H1 (cell line): Measurements from ENCODE around the gene KLF13. TPM values are rescaled to one million over a fixed set of nuclear protein-coding genes. Genes with fewer than 3 reads are reported as not detected.

Source experiments
- CTCF ChIA-PET: fragments of 300-600 bp; sonication (Branson Sonifier 250); formaldehyde crosslinking; loops from one replicate; lab custom pipeline; 2021; ENCODE audit not compliant: partially characterized antibody; lab: Charles Lee
- POLR2A ChIA-PET: fragments of 300-600 bp; sonication (Branson Sonifier 250); formaldehyde crosslinking; loops from one replicate; lab custom pipeline; 2021; ENCODE audit warnings: inconsistent platforms; ENCODE audit not compliant: partially characterized antibody; lab: Charles Lee
- DNase-seq, 2 experiments: peaks; one replicate each; pipeline versions ENCODE4 v3.0.0 to v3.0.0-alpha.2; 2010 to 2022; ENCODE audit warnings: low spot score in 2 of 2, low read depth in 1 of 2, mixed read lengths in 1 of 2
- FAIRE-seq: peaks from 2 replicates; lab custom pipeline; 2011; peaks lifted over from hg19 to GRCh38; lab: Jason Lieb, UNC
- H2AFZ ChIP-seq: 2 replicates; pipeline ENCODE4 v1.8.1; 2012; ENCODE audit warnings: low read length, inconsistent platforms
- H2AK5ac ChIP-seq: 2 replicates; pipeline ENCODE4 v1.6.1; 2013; ENCODE audit warnings: low read depth, low read length
- H2BK120ac ChIP-seq: replicated peaks from 2 replicates; pipeline ENCODE3; 2013; ENCODE audit warnings: low read depth, low read length, inconsistent platforms
- H2BK12ac ChIP-seq: 2 replicates; pipeline ENCODE4 v1.6.1; 2013; ENCODE audit warnings: low read depth, low read length
- H2BK15ac ChIP-seq: 2 replicates; pipeline ENCODE4 v1.6.1; 2013; ENCODE audit warnings: low read length
- H2BK20ac ChIP-seq: 2 replicates; pipeline ENCODE4 v1.6.1; 2013; ENCODE audit warnings: low read length
- H2BK5ac ChIP-seq: 2 replicates; pipeline ENCODE4 v1.6.1; 2013; ENCODE audit warnings: low read depth, low read length
- H3K14ac ChIP-seq: 2 replicates; pipeline ENCODE4 v1.6.1; 2013; ENCODE audit warnings: inconsistent platforms; ENCODE audit not compliant: insufficient read length
- H3K18ac ChIP-seq: 2 replicates; pipeline ENCODE4 v1.6.1; 2013; ENCODE audit warnings: low read length; ENCODE audit errors: extremely low read depth
- H3K23ac ChIP-seq: 2 replicates; pipeline ENCODE4 v1.6.1; 2013; ENCODE audit warnings: inconsistent platforms; ENCODE audit not compliant: insufficient read length
- H3K23me2 ChIP-seq: 2 replicates; pipeline ENCODE4 v1.6.1; 2013; ENCODE audit warnings: low read depth, low read length
- H3K27ac ChIP-seq: 2 replicates; pipeline ENCODE4 v1.6.1; 2011; ENCODE audit warnings: low read depth, low read length, inconsistent platforms
- H3K27me3 ChIP-seq, 4 experiments: replicated peaks in 1 of 4; 1 replicate in 1 of 4; 2 replicates in 3 of 4; pipeline versions ENCODE4 v1.6.1 to v1.8.1; 2011 to 2013; ENCODE audit warnings: low read length in 3 of 4, mild to moderate bottlenecking in 3 of 4, inconsistent platforms in 2 of 4, mixed read lengths in 2 of 4, moderate library complexity in 1 of 4; ENCODE audit not compliant: control insufficient read depth in 3 of 4, insufficient read depth in 3 of 4; ENCODE audit errors: extremely low read depth in 1 of 4
- H3K36me3 ChIP-seq, 4 experiments: 2 replicates each; pipeline versions ENCODE4 v1.6.1 to v1.8.1; 2011 to 2013; ENCODE audit warnings: mild to moderate bottlenecking in 4 of 4, low read length in 3 of 4, moderate library complexity in 2 of 4, control low read depth in 1 of 4, inconsistent platforms in 1 of 4; ENCODE audit not compliant: insufficient read depth in 4 of 4, control insufficient read depth in 2 of 4
- H3K4ac ChIP-seq: replicated peaks from 2 replicates; pipeline ENCODE3; 2013; ENCODE audit warnings: low read length, low read depth, mixed read lengths, inconsistent platforms; ENCODE audit not compliant: insufficient read length
- H3K4me1 ChIP-seq, 4 experiments: replicated peaks in 1 of 4; 1 replicate in 1 of 4; 2 replicates in 3 of 4; pipeline versions ENCODE4 v1.6.1 to v1.8.1; 2011 to 2013; ENCODE audit warnings: low read length in 3 of 4, inconsistent platforms in 2 of 4, mixed read lengths in 1 of 4; ENCODE audit not compliant: insufficient read depth in 4 of 4, control insufficient read depth in 3 of 4
- H3K4me2 ChIP-seq, 2 experiments: 2 replicates each; pipeline versions ENCODE4 v1.6.1 to v1.8.1; 2011 to 2013; ENCODE audit warnings: low read depth in 2 of 2, low read length in 2 of 2, control low read depth in 1 of 2, inconsistent platforms in 1 of 2, mild to moderate bottlenecking in 1 of 2; ENCODE audit not compliant: insufficient read depth in 1 of 2
- H3K4me3 ChIP-seq, 4 experiments: fragments of 200-600, 300-600 bp in 1 of 4; sonication (generic), shearing (Covaris generic), sonication (Bioruptor Twin) in 1 of 4; 2 replicates each; pipeline versions ENCODE4 v1.5.1 to v1.8.1; 2011 to 2016; ENCODE audit warnings: low read length in 4 of 4, low read depth in 3 of 4, control low read depth in 2 of 4, inconsistent platforms in 2 of 4, mild to moderate bottlenecking in 2 of 4, mixed read lengths in 1 of 4, moderate library complexity in 1 of 4; ENCODE audit not compliant: insufficient read depth in 2 of 4; ENCODE audit errors: extremely low read depth in 1 of 4
- H3K56ac ChIP-seq: replicated peaks from 2 replicates; pipeline ENCODE3; 2013; ENCODE audit warnings: low read depth, mild to moderate bottlenecking, mixed read lengths, low read length, inconsistent platforms; ENCODE audit not compliant: insufficient read length
- H3K79me1 ChIP-seq: 2 replicates; pipeline ENCODE4 v1.6.1; 2013; ENCODE audit warnings: low read depth, low read length, control low read depth
- H3K79me2 ChIP-seq, 2 experiments: 2 replicates each; pipeline versions ENCODE4 v1.6.1 to v1.8.1; 2012 to 2013; ENCODE audit warnings: low read length in 2 of 2, mild to moderate bottlenecking in 2 of 2, inconsistent platforms in 1 of 2; ENCODE audit not compliant: insufficient read depth in 2 of 2, control insufficient read depth in 1 of 2
- H3K9ac ChIP-seq, 4 experiments: replicated peaks in 1 of 4; 1 replicate in 1 of 4; 2 replicates in 3 of 4; pipeline versions ENCODE4 v1.6.1 to v1.8.1; 2011 to 2013; ENCODE audit warnings: low read depth in 3 of 4, low read length in 3 of 4, control low read depth in 2 of 4, mild to moderate bottlenecking in 2 of 4, moderate library complexity in 2 of 4, inconsistent platforms in 1 of 4; ENCODE audit errors: extremely low read depth in 1 of 4
- H3K9me3 ChIP-seq, 2 experiments: 2 replicates each; pipeline versions ENCODE4 v1.6.1 to v1.8.1; 2012 to 2013; ENCODE audit warnings: mild to moderate bottlenecking in 2 of 2, moderate library complexity in 2 of 2, control low read depth in 1 of 2, inconsistent platforms in 1 of 2, low read depth in 1 of 2, low read length in 1 of 2, mixed read lengths in 1 of 2; ENCODE audit not compliant: insufficient read depth in 2 of 2
- H4K20me1 ChIP-seq, 2 experiments: replicated peaks in 1 of 2; 2 replicates each; pipeline versions ENCODE3 to v1.8.1; 2011 to 2013; ENCODE audit warnings: inconsistent platforms in 2 of 2, low read length in 2 of 2, mild to moderate bottlenecking in 1 of 2; ENCODE audit not compliant: insufficient read depth in 2 of 2, control insufficient read depth in 1 of 2
- H4K5ac ChIP-seq: 2 replicates; pipeline ENCODE4 v1.6.1; 2013; ENCODE audit warnings: low read length, low read depth, mixed read lengths, inconsistent platforms; ENCODE audit not compliant: insufficient read length
- H4K8ac ChIP-seq: 2 replicates; pipeline ENCODE4 v1.8.0; 2013; ENCODE audit warnings: mild to moderate bottlenecking, moderate library complexity, low read length, inconsistent platforms; ENCODE audit not compliant: insufficient read depth; ENCODE audit errors: extremely low read depth
- H4K91ac ChIP-seq: replicated peaks from 2 replicates; pipeline ENCODE3; 2013; ENCODE audit warnings: low read length, mixed read lengths, inconsistent platforms; ENCODE audit not compliant: insufficient read length
- ASH2L ChIP-seq: fragments of 200-600, 300-600 bp; sonication (generic); IDR thresholded peaks from one replicate; pipeline ENCODE4 v1.7.1; 2017; ENCODE audit warnings: low read length
- CBX8 ChIP-seq: fragments of 300-800, 300-1000 bp; sonication (generic); IDR thresholded peaks from 2 replicates; pipeline ENCODE4 v1.7.1; 2016; ENCODE audit warnings: low read depth, low read length, borderline replicate concordance
- CREB1 ChIP-seq: IDR thresholded peaks from 2 replicates; pipeline ENCODE4 v1.6.1; 2012; ENCODE audit warnings: inconsistent platforms
- KDM1A ChIP-seq: fragments of 200-600, 300-600 bp; sonication (generic); IDR thresholded peaks from 2 replicates; pipeline ENCODE4 v1.7.1; 2016; ENCODE audit warnings: mild to moderate bottlenecking, low read length, borderline replicate concordance
- KDM4A ChIP-seq: IDR thresholded peaks from one replicate; pipeline ENCODE4 v1.7.1; 2012; ENCODE audit warnings: low read depth, mild to moderate bottlenecking, moderate library complexity, low read length, inconsistent platforms; ENCODE audit not compliant: severe bottlenecking
- KDM5A ChIP-seq: fragments of 200-600 bp; IDR thresholded peaks from 2 replicates; pipeline ENCODE4 v1.7.1; 2012; ENCODE audit warnings: mild to moderate bottlenecking, low read length, inconsistent platforms, mixed read lengths
- NANOG ChIP-seq: IDR thresholded peaks from 2 replicates; pipeline ENCODE4 v1.6.1; 2011; ENCODE audit warnings: low read length, low read depth, mild to moderate bottlenecking, inconsistent platforms; ENCODE audit not compliant: insufficient read depth, poor library complexity, severe bottlenecking
- RXRA ChIP-seq: IDR thresholded peaks from 2 replicates; pipeline ENCODE4 v1.6.1; 2011; ENCODE audit warnings: low read depth, mild to moderate bottlenecking, low read length, moderate library complexity; ENCODE audit not compliant: insufficient read depth
- SP4 ChIP-seq: IDR thresholded peaks from 2 replicates; pipeline ENCODE4 v1.6.1; 2012; ENCODE audit warnings: low read length, inconsistent platforms
- TCF12 ChIP-seq: IDR thresholded peaks from 2 replicates; pipeline ENCODE4 v1.6.1; 2011; ENCODE audit warnings: low read depth, mild to moderate bottlenecking, low read length
- WGBS, 2 experiments: shearing (Covaris generic) in 1 of 2; methylation state at CpG; one replicate each; pipeline versions ENCODE4 v1.1.6 to v1.1.7; 2013 to 2015; ENCODE audit warnings: low lambda C conversion rate in 2 of 2, mixed read lengths in 2 of 2, inconsistent platforms in 1 of 2, low coverage in 1 of 2, missing lambda C conversion rate in 1 of 2; ENCODE audit not compliant: insufficient replicate concordance in 2 of 2, insufficient coverage in 1 of 2, insufficient read length in 1 of 2; ENCODE audit errors: extremely low coverage in 1 of 2, missing lambda C conversion rate in 1 of 2; 5-methylcytosine and 5-hydroxymethylcytosine counted together
- polyA plus RNA-seq, 7 experiments: library from polyadenylated mRNA; depleted of rRNA in 3 of 7; stranded (reverse) in 5 of 7; unstranded in 2 of 7; fragments of >200 nt in 5 of 7; fragments of 200-250 nt in 2 of 7; gene quantifications; 1 replicate in 5 of 7; 2 replicates in 1 of 7; 4 replicates in 1 of 7; pipeline versions ENCODE4 v1.2.1 to v1.2.3, GENCODE V29; 2011 to 2013; ENCODE audit warnings: missing spikeins in 2 of 7, mixed read lengths in 2 of 7
- total RNA-seq: library from RNA; stranded (reverse); fragmentation: NEBNext Ultra II Directional; extraction: Animal tissue kit (Norgen Biotek cat#: 25700); gene quantifications from 2 replicates; pipeline ENCODE4 v1.2.1, GENCODE V29; 2021
- TF ChIP-seq, protein P1 (sequence below), 3 experiments: IDR thresholded peaks; 1 replicate in 2 of 3; 2 replicates in 1 of 3; pipeline versions ENCODE4 v1.5.1 to v1.6.1; 2011; ENCODE audit warnings: low read length in 3 of 3, mild to moderate bottlenecking in 3 of 3, inconsistent platforms in 2 of 3, low read depth in 1 of 3, moderate library complexity in 1 of 3; ENCODE audit not compliant: insufficient read depth in 1 of 3; ENCODE audit errors: control extremely low read depth in 1 of 3

KLF13 gene
- total and polyA plus RNA-seq, 2 of the 8 experiments (the other 6 are each of a cell fraction or from before 2014, with no cell fraction given): 18.3 to 33.4 TPM

DNA sequence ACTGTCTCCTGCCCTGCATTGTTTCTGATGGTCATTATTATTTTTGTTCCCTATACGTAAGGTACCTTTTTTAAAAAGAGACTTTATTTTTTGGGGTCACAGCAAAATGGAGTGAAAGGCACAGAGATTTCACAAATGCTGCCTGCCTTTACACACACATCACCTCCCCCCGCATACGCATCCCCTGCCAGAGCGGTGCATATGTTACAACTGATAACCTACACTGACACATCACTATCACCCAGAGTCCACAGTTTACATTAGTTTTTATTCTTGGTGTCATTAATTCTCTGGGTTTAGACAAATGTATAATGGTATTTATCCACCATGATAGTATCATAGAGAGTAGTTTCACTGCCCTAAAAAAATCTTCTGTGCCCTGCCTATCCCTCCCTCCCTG, 43.6 kb upstream of the KLF13 start:
- DNase-seq: no peak
- Histone ChIP-seq H2AK5ac (no peak overlapping the region), H4K20me1 (no peaks in the 10 kb centered on the region), H3K9ac (no peak overlapping the region), H4K8ac (no peak overlapping the region), H3K4me2 (no peak overlapping the region), H3K36me3 (no peaks in the 10 kb centered on the region), H3K9me3 (no peaks in the 10 kb centered on the region; a peak in 1 of 4 replicates), H3K56ac (no peak overlapping the region), H3K4me1 (peaks cover 0 to 3% (median 0%) of the 10 kb centered on the region in 4 experiments; a peak in 1 of 7 replicates), H3K23me2 (peaks cover 2% of the 10 kb centered on the region; the same call in 1 of the 2 replicates), H3K14ac (no peak overlapping the region), H3K18ac (no peak overlapping the region), H3K27ac (no peak overlapping the region), H3K4ac (no peak overlapping the region), H3K27me3 (no peaks in the 10 kb centered on the region), H4K5ac (no peak overlapping the region), H2BK120ac (no peak overlapping the region), H4K91ac (no peak overlapping the region), H2BK20ac (no peak overlapping the region), H2BK12ac (no peak overlapping the region), H3K23ac (no peak overlapping the region), H2AFZ (no peak overlapping the region), H3K79me2 (no peaks in the 10 kb centered on the region), H2BK5ac (no peak overlapping the region), H3K4me3 (no peak overlapping the region), H3K79me1 (no peaks in the 10 kb centered on the region), H2BK15ac (no peak overlapping the region)
- no peak for FAIRE-seq
- ChIA-PET CTCF (no interaction called here), POLR2A (no interaction called here)
- 93% methylated on average over 4 of the region's 4 CpGs; no CpG with 5 or more reads in 1 of the 2 experiments for WGBS, 2 experiments
- no peak for TF ChIP-seq RXRA
- no peak for TF ChIP-seq TCF12
- no peak for TF ChIP-seq CBX8
- no peak for TF ChIP-seq CREB1
- no peak for TF ChIP-seq KDM5A
- TF ChIP-seq SP4: no peak
- TF ChIP-seq, protein P1, sequence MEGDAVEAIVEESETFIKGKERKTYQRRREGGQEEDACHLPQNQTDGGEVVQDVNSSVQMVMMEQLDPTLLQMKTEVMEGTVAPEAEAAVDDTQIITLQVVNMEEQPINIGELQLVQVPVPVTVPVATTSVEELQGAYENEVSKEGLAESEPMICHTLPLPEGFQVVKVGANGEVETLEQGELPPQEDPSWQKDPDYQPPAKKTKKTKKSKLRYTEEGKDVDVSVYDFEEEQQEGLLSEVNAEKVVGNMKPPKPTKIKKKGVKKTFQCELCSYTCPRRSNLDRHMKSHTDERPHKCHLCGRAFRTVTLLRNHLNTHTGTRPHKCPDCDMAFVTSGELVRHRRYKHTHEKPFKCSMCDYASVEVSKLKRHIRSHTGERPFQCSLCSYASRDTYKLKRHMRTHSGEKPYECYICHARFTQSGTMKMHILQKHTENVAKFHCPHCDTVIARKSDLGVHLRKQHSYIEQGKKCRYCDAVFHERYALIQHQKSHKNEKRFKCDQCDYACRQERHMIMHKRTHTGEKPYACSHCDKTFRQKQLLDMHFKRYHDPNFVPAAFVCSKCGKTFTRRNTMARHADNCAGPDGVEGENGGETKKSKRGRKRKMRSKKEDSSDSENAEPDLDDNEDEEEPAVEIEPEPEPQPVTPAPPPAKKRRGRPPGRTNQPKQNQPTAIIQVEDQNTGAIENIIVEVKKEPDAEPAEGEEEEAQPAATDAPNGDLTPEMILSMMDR (IDR thresholded peaks at IDR 0.05; ENCODE audit: control extremely low read depth in 1 of 3, insufficient read depth in 1 of 3, low read depth in 1 of 3, low read length in 3 of 3): no peak
- TF ChIP-seq NANOG: no peak
- no peak for TF ChIP-seq KDM4A
- no peak for TF ChIP-seq KDM1A
- no peak for TF ChIP-seq ASH2L
